Measurements from ENCODE around the gene DET1. TPM values are rescaled to one million over a fixed set of nuclear protein-coding genes. Genes with fewer than 3 reads are reported as not detected.
"Not testable (repeated sequence)": the region's sequence is repeated elsewhere in the genome, so short reads cannot be mapped to it uniquely, and the experiment has no call there.

The DET1 gene
- total RNA-seq, 1 donor from 2014 or later, result 4.1 TPM

GRCh38 chr15:88477904-88478303 lies 68.6 kb downstream of the DET1 start:
- H3K27me3 Mint-ChIP-seq (ENCODE audit: low read depth), result no peaks in the 10 kb centered on the region

GRCh38 chr15:88477126-88477525 lies 69.4 kb downstream of the DET1 start:
- Mint-ChIP-seq H3K9me3 (ENCODE audit: low read depth) (no peaks in the 10 kb centered on the region), H3K27me3 (ENCODE audit: low read depth) (no peaks in the 10 kb centered on the region), H3K4me1 (ENCODE audit: low read depth) (no peaks in the 10 kb centered on the region), H3K4me3 (ENCODE audit: unreplicated experiment) (no peak overlapping the region), H3K36me3 (ENCODE audit: low read depth) (peaks cover 15% of the 10 kb centered on the region), H3K27ac (ENCODE audit: unreplicated experiment) (no peak overlapping the region)
- DNase-seq (ENCODE audit: low spot score), result no peak
- TF ChIP-seq CTCF (IDR thresholded peaks at IDR 0.05), result no peak

More at GRCh38 chr15:88477904-88478303, 68.6 kb downstream of the DET1 start:
- no peak overlapping the region for H3K27ac Mint-ChIP-seq (ENCODE audit: unreplicated experiment)
- TF ChIP-seq CTCF (IDR thresholded peaks at IDR 0.05), result no peak
- H3K4me1 Mint-ChIP-seq (ENCODE audit: low read depth), result no peaks in the 10 kb centered on the region
- peaks cover 12% of the 10 kb centered on the region for H3K36me3 Mint-ChIP-seq (ENCODE audit: low read depth)
- no peak for DNase-seq (ENCODE audit: low spot score)
- H3K9me3 Mint-ChIP-seq (ENCODE audit: low read depth), result no peaks in the 10 kb centered on the region
- H3K4me3 Mint-ChIP-seq (ENCODE audit: unreplicated experiment), result no peak overlapping the region

GRCh38 chr15:88476635-88477060 lies 69.8 kb downstream of the DET1 start:
- Mint-ChIP-seq H3K27me3 (ENCODE audit: low read depth) (no peaks in the 10 kb centered on the region), H3K4me3 (ENCODE audit: unreplicated experiment) (no peak overlapping the region), H3K9me3 (ENCODE audit: low read depth) (no peaks in the 10 kb centered on the region), H3K36me3 (ENCODE audit: low read depth) (peaks cover 17% of the 10 kb centered on the region), H3K27ac (ENCODE audit: unreplicated experiment) (no peak overlapping the region), H3K4me1 (ENCODE audit: low read depth) (no peaks in the 10 kb centered on the region)
- DNase-seq (ENCODE audit: low spot score), result no peak
- TF ChIP-seq CTCF (IDR thresholded peaks at IDR 0.05), result peak; percentile 79

GRCh38 chr15:88473661-88474293 lies 72.7 kb downstream of the DET1 start:
- H3K9me3 Mint-ChIP-seq (ENCODE audit: low read depth); H3K27ac Mint-ChIP-seq (ENCODE audit: unreplicated experiment); H3K27me3 Mint-ChIP-seq (ENCODE audit: low read depth); H3K4me1 Mint-ChIP-seq (ENCODE audit: low read depth); H3K4me3 Mint-ChIP-seq (ENCODE audit: unreplicated experiment); DNase-seq (ENCODE audit: low spot score): not testable (repeated sequence)
- H3K36me3 Mint-ChIP-seq (ENCODE audit: low read depth), result peaks cover 13% of the 10 kb centered on the region

- no peaks in the 10 kb centered on the region for H3K9me3 Mint-ChIP-seq (ENCODE audit: low read depth)
- no peak overlapping the region for H3K27ac Mint-ChIP-seq (ENCODE audit: unreplicated experiment)
- no peak for DNase-seq (ENCODE audit: low spot score)
- H3K4me1 Mint-ChIP-seq (ENCODE audit: low read depth), result no peaks in the 10 kb centered on the region
- H3K4me3 Mint-ChIP-seq (ENCODE audit: unreplicated experiment), result no peak overlapping the region
- peaks cover 10% of the 10 kb centered on the region for H3K36me3 Mint-ChIP-seq (ENCODE audit: low read depth)
- no peak for TF ChIP-seq CTCF (IDR thresholded peaks at IDR 0.05)
- no peaks in the 10 kb centered on the region for H3K27me3 Mint-ChIP-seq (ENCODE audit: low read depth)
Observed at GRCh38 chr15:88472225-88472624, 74.3 kb downstream of the DET1 start.

Measured in chondrocyte (in vitro differentiated cells).